Measurements from ENCODE around the gene SDF4.

The SDF4 gene

GRCh38 chr1:1240822-1241587, 9.2 kb upstream of the SDF4 start:
- DNase-seq, result no peak

DNA sequence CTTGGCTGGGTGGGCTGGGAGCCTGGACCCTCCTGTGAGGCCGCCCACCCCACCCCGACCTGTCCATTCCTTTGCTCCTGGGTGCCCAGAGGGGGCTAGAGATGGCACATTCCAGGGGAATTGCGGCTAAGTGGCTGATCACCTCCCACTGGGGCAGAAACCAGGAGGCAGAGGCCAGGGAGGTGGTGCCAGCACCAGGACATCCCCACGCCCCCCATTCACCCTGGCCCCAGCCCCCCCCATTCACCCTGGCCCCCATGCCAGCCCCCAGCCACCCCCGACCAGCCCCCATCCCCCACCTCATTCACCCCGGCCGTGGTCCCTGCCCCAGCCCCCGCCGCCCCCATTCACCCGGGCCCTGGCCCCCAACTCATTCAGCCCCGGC, 8.5 kb upstream of the SDF4 start:
- DNase-seq, result no peak

GRCh38 chr1:1239614-1240347, 8.0 kb upstream of the SDF4 start:
- DNase-seq, result no peak

DNA sequence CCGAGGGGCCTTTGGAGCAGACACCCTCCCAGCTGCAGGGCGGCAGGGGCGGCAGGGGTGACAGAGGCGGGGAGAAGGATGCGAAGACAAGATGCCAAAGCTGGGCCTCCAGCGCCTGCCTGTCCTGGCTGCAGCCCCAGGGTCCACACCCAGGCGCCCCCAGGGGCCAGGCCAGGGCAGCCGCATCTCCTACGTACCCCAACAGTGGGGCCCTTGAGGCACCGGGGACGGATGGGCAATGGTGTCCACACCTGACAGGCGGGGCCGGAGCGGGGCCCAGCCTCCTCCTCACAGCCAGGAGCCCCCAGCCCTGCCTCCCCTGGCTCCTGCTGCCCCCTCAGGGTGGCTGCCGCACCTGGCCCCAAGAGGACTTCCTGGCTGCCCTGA, 7.4 kb upstream of the SDF4 start:
- no peak for DNase-seq

- DNase-seq, result no peak
These were observed 6.9 kb upstream of the SDF4 start for GRCh38 chr1:1238702-1239178.

GRCh38 chr1:1237874-1238701, 6.3 kb upstream of the SDF4 start:
- no peak for DNase-seq

DNA sequence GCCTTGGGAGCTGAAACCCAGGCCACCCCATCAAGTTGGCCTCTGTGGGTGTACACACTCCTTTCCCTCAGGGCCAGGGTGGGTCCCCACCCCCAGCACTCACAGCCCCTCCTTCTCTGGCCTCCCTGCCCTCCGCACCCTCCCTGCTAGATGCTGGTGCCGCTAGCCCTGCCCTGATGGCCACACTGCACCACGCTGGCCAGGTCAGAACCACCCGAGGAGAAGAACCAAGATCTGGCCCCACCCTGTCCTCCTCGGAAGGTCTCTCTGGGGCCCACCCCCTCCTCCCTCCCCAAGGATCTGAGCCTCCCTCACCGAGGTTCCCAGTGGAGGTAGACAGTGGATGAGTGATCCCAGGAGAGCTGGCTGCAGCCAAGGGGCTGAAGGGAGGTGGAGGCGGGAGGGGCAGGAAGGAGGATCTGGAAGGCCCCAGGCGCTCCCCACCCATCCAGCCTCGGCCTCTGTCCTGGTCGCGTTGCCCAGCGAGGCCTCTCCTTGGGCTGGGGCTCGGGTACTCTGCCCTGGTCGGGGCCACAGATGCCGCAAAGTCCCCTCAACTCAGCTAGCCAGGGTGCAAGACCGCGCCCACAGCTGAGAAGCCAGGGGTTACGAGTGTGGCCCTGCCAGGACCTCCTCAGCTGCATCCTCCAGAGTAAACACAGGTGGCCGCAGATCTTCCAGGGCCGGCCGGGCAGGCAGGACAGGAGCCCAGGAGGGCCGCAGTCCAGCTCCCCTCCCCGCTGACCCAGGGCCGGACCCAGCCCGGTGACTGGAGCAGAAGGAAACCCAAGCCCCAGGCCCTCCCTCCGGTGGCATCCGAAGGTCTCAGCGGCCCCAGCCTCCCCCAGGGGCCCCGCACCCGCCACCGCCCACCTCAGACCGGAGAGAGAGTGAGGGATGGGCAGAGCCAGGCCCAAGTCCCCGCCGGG, 5.4 kb upstream of the SDF4 start:
- DNase-seq, result no peak

DNA sequence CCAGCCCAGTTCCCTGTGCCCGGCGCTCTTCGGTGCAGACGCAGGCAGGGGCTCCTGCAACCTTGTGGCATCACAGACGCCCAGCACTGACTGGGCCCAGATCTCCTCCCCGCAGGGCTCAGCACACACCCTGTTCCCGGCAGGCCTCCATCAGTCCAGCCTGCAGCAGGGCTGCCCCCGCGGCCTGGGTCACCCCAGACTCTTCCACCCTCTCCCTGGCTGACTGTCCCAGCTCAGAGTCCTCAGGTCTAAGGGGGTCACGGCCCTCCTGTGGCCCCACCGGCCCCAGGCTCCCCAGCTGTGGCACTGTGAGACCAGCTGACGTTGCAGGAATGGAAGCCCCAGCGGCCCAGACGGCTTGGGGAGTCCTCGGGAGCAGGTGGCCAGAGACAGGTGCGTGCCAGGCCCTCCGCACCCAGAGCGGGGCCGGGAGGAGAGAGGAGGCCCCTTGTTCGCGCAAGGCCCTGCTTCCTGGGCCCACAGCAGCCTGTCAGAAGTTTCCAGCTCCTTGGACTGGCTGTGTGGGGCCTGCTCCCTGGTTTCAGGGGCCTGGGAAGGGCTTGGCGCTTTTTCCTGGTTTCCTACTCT, 4.5 kb upstream of the SDF4 start:
- no peak for DNase-seq

DNA sequence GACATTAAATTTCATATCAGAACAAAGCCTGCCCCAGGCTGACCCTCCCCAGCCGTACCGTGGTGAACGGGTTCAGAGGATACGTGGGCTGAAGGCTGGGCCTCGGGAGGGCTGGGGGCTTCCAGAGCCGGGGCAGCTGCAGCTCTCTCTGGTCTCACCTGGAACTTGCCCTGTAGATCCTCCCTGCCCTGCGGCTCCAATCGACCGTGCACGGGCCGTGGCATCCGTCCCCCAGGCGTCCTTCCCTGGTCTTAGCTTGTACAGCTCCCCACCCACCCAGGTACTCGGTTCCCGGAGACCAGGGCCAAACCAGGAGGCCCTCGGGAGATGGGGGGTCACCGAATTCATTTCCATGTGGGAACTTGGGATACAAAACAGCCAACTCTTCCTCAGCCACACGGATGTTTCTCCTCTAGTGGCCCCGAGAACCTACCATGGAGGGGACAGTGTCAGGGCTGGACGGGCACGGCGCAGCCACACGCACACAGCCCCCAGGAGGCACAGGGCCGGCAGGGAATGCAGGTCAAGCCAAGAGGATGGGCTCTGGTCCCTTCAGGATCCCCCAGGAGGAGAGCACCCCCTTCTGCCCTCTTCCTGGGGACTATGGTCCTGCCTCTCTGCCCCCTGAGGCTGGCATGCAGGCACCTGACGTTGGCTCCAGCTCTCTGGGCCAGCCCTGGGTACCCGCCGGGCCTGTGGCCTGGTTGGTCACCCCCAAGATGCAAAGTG, 3.4 kb upstream of the SDF4 start:
- no peak for DNase-seq

GRCh38 chr1:1234180-1234808, 2.5 kb upstream of the SDF4 start:
- no peak for DNase-seq

DNA sequence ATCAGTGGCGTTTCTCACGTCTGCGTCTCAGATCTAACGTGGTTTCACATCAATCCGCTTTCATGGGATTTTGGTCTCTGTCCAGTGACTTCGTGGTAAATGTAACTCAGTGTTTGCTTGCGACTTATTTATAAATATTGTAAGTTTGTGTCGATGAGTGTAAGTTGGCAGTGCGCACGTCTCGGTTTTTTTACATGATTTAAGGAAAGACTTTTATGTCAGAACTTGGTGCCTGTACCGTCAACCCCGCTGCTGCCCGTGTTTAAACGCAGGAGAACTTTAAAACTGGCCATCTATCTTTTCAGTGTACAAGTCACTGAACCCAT, 1.7 kb upstream of the SDF4 start:
- DNase-seq, result no peak

- no peak for DNase-seq
These were observed 1.2 kb upstream of the SDF4 start for GRCh38 chr1:1232796-1233566.

DNA sequence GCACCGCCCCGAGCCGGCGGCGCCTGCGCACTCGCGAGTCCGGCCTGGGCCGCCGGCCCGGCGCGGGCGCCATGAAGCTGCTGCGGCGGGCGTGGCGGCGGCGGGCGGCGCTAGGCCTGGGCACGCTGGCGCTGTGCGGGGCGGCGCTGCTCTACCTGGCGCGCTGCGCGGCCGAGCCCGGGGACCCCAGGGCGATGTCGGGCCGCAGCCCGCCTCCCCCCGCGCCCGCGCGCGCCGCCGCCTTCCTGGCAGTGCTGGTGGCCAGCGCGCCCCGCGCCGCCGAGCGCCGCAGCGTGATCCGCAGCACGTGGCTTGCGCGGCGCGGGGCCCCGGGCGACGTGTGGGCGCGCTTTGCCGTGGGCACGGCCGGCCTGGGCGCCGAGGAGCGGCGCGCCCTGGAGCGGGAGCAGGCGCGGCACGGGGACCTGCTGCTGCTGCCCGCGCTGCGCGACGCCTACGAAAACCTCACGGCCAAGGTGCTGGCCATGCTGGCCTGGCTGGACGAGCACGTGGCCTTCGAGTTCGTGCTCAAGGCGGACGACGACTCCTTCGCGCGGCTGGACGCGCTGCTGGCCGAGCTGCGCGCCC, 501 bp upstream of the SDF4 start, which contains the start of gene B3GALT6:
Gene B3GALT6, plus strand, starts transcription at position 30 of the 588 bp plus-strand sequence. Its CDS starts 42 bp downstream, at position 72.
- DNase-seq, result no peak

DNA sequence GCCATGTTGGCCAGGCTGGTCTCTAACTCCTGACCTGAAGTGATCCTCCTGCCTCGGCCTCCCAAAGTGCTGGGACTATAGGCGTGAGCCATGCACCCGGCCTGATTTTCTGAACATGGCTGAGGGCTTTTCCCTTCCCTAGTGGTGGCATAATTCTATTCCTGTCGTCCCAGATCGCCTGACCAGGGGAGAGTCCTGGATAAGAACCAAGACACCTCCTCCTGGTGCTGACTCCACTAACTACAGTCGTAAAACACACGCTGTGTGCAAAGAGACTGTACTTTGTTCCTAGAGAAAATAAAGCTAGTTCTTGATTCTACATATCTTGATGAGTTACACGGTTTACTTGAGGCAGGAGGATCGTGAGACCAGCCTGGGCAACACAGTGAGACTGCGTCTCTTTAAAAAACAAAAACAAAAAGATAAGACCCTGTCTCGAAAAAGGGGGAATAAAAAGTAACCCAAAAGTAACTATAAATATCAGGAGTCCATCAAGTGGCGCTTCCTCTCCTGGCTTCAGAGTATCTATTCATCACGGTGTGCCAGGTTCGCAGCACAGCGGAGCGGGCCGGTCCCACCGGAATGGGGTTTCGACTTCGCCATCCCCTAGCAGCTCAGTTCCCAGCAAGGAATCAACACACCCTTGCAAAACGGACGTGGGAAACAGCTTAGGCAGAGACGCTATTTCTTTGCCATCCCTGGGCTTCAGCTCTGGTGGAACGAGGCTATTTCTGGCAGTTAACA, 973 bp downstream of the SDF4 start:
- DNase-seq, result no peak

DNA sequence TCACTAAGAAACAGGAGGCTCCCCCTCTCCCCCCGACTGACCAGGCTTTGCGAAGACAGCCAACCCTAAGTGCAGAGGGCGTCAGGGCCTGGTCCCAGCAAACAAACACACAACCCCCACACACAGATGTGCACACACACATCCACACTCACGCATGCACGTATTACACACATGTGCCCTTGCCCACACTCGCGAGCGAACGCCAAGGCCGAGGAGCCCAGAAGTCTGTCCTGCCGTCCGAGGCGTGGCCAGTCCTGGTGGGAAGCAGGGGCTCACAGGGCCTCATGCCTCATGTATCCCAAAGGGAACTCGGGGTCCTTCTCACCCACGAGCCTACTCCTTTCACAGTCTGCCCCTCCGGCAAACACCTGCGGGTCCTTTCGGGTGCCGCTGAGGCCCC, 2.0 kb downstream of the SDF4 start:
- no peak for DNase-seq

DNA sequence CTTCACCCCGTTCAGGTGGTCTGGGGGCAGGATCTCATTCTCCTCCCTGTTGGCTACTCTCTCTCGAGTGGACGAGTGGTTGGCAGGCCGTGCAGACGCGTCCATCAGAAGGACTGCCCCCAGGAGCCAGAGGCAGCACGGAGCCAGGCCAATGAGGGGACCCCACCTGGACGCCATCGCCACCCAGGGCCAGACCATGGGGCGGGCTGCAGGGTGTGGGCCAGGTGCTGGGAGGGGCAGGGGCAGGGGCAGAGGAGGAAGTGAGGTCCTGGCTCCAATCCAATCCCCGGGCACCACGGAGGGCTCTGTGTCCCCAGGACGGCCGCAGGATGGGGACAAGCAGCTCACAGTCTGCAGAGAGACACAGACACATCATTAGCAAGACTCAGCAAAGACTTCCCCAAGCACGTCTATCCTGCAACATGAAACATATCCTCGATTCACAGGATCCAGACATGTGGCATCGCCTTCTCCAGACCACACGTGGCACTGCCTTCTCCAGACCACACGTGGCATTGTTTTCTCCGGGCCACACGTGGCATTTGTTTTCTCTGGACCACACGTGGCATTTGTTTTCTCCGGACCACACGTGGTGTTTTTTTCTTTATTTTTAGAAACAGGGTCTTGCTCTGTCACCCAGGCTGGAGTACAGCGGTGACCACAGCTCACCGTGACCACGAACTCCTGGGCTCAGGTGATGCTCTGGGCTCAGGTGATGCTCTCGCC, 3.0 kb downstream of the SDF4 start:
- DNase-seq, result no peak

DNA sequence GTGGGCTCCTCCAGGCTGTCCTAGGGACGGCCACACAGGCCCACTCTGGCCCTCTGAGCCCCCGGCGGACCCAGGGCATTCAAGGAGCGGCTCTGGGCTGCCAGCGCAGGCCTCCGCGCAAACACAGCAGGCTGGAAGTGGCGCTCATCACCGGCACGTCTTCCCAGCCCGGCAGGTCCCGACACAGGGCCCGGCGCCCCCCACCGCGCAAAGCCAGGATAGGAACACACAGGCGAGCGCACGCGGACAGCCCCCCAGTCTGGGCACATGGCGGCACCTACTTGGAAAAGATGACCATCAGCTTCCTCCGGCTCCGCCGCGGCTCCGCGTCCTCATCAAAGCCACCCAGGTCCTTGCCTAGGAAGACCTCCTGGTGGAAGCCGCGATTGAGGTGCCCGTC, 3.6 kb downstream of the SDF4 start:
- no peak for DNase-seq

GRCh38 chr1:1227386-1227785, 4.4 kb downstream of the SDF4 start:
- DNase-seq, result no peak

Measured in CD4-positive, alpha-beta T cell treated with Interleukin-12 subunit alpha and Interleukin-12 subunit beta, for 1 hour (primary cell).